Measurements from ENCODE around the gene FAM187B. TPM values are rescaled to one million over a fixed set of nuclear protein-coding genes. Genes with fewer than 3 reads are reported as not detected.

Gene FAM187B
- not detected in 2 replicates for total RNA-seq (2021; fragmentation: NEBNext Ultra II Directional; extraction: Animal tissue kit (Norgen Biotek cat#: 25700))
- 0.09 TPM in 1 of 2 replicates, not detected in the other for polyA plus RNA-seq (2011; rRNA removed)
- 0.06 TPM for polyA plus RNA-seq (2011; cell fraction: cytosol; rRNA removed)
- 0.19 TPM for polyA plus RNA-seq (2011; cell fraction: nucleus; rRNA removed)
- polyA plus RNA-seq (2012, experiment 1 of 2), result not detected in 4 replicates
- not detected for polyA plus RNA-seq (2012, experiment 2 of 2)
- polyA plus RNA-seq (2013, experiment 1 of 2), result not detected
- not detected for polyA plus RNA-seq (2013, experiment 2 of 2)
- polyA minus RNA-seq (2011; rRNA and poly(A)+ RNA removed), result not detected in 2 replicates
- polyA minus RNA-seq (2011; cell fraction: cytosol; rRNA and poly(A)+ RNA removed), result not detected
- not detected for polyA minus RNA-seq (2011; cell fraction: nucleus; rRNA and poly(A)+ RNA removed)
- long read RNA-seq, experiment 1, result 0 reads
- long read RNA-seq, experiment 2, result 0 reads

DNA sequence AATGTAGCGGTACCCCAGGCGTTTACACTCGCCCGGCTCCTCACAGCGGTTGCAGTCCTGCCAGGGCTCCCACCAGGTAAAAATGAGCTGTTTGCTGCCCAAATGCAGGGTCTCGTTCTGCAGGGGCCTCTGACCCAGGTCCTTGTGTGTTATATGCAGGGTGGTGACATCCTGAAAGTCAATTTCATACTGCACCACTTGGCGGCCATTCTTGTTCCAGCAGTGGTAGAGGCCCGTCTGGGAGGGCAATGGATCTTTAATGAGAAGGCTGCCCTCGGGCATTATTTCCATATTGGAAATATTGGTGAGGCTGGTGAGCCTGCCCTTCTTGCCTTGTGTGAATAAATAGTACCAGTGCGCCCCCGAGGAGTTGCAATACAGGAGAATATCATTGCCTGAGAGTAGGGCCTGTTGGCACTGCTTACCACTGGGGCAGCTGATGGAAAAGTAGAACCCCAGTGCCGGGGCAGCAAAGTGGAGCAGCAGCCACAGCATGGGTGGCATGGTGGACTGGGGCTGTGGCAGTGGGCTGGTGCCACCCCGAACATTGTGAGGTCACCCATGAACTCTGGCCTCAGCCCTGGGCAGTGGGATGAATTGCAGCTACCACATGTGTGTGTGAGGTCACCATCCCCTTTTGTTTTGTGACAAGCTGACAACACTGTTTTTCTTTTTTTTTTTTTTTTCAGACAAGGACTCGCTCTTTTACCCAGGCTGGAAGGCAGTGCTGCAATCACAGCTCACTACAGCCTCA, at the start of gene FAM187B:
Gene FAM187B (minus strand): TSS at position 563 of the 754 bp plus-strand sequence. CDS start 59 bp downstream, at position 504.
- no peaks in the 10 kb centered on the region for H3K9me3 ChIP-seq (ENCODE audit: insufficient read depth in 2 of 2, low read depth in 1 of 2, low read length in 1 of 2)
- no peak for FAIRE-seq
- no peak within 1 kb of the TSS for H4K8ac ChIP-seq (ENCODE audit: extremely low read depth, insufficient read depth, low read length)
- H2AK5ac ChIP-seq (ENCODE audit: low read depth, low read length), result no peak within 1 kb of the TSS
- H3K23me2 ChIP-seq (ENCODE audit: low read depth, low read length), result no peaks in the 10 kb centered on the region
- no peak within 1 kb of the TSS for H3K4me3 ChIP-seq (ENCODE audit: extremely low read depth in 1 of 4, insufficient read depth in 2 of 4, low read depth in 3 of 4, low read length in 4 of 4)
- H3K79me2 ChIP-seq (ENCODE audit: control insufficient read depth in 1 of 2, insufficient read depth in 2 of 2, low read length in 2 of 2), result no peaks in the 10 kb centered on the region
- H2BK120ac ChIP-seq (replicated peaks; ENCODE audit: low read depth, low read length), result no peak within 1 kb of the TSS
- no peaks in the 10 kb centered on the region for H3K36me3 ChIP-seq (ENCODE audit: control insufficient read depth in 2 of 4, insufficient read depth in 4 of 4, low read length in 3 of 4)
- H3K56ac ChIP-seq (replicated peaks; ENCODE audit: insufficient read length, low read depth, low read length), result no peak within 1 kb of the TSS
- no peak within 1 kb of the TSS for H3K23ac ChIP-seq (ENCODE audit: insufficient read length)
- H3K4ac ChIP-seq (replicated peaks; ENCODE audit: insufficient read length, low read depth, low read length), result peak within 1 kb of the TSS; percentile 69
- H3K27ac ChIP-seq (ENCODE audit: low read depth, low read length), result no peak within 1 kb of the TSS
- POLR2A ChIA-PET (ENCODE audit: partially characterized antibody), result interaction anchor here (0.7 to 1.1 kb wide), 2 partner anchors 12 to 38 kb away, joined by 3 read pairs; no protein-coding TSS in a partner anchor
- H3K9ac ChIP-seq (replicated peaks in 1 of 4; ENCODE audit: extremely low read depth in 1 of 4, low read depth in 3 of 4, low read length in 3 of 4), result no peak within 1 kb of the TSS
- TF ChIP-seq, protein P1, sequence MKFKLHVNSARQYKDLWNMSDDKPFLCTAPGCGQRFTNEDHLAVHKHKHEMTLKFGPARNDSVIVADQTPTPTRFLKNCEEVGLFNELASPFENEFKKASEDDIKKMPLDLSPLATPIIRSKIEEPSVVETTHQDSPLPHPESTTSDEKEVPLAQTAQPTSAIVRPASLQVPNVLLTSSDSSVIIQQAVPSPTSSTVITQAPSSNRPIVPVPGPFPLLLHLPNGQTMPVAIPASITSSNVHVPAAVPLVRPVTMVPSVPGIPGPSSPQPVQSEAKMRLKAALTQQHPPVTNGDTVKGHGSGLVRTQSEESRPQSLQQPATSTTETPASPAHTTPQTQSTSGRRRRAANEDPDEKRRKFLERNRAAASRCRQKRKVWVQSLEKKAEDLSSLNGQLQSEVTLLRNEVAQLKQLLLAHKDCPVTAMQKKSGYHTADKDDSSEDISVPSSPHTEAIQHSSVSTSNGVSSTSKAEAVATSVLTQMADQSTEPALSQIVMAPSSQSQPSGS (IDR thresholded peaks at IDR 0.05; ENCODE audit: low read length), result no peak
- no peak for TF ChIP-seq CBX5 (IDR thresholded peaks at IDR 0.05; ENCODE audit: low read depth, low read length)
- no peaks in the 10 kb centered on the region for H3K79me1 ChIP-seq (ENCODE audit: low read depth, low read length)
- H2BK5ac ChIP-seq (ENCODE audit: low read depth, low read length), result no peak within 1 kb of the TSS
- peaks cover 0 to 12% (median 3%) of the 10 kb centered on the region in 4 experiments; a peak in 4 of 7 replicates for H3K4me1 ChIP-seq (replicated peaks in 1 of 4; ENCODE audit: control insufficient read depth in 3 of 4, insufficient read depth in 4 of 4, low read length in 3 of 4)
- H4K20me1 ChIP-seq (replicated peaks in 1 of 2; ENCODE audit: control insufficient read depth in 1 of 2, insufficient read depth in 2 of 2, low read length in 2 of 2), result no peaks in the 10 kb centered on the region
- no peak within 1 kb of the TSS for H4K5ac ChIP-seq (ENCODE audit: insufficient read length, low read depth, low read length)
- no peak within 1 kb of the TSS; the same call in 1 of the 2 replicates for H3K18ac ChIP-seq (ENCODE audit: extremely low read depth, low read length)
- CTCF ChIA-PET (ENCODE audit: partially characterized antibody), result interaction anchor here (0.6 to 3.5 kb wide), 2 partner anchors 11 to 769 kb away, joined by 3 to 16 read pairs; no protein-coding TSS in a partner anchor
- H3K27me3 ChIP-seq (replicated peaks in 1 of 4; ENCODE audit: control insufficient read depth in 3 of 4, extremely low read depth in 1 of 4, insufficient read depth in 3 of 4, low read length in 3 of 4), result no peaks in the 10 kb centered on the region; a peak in 1 of 7 replicates
- no peak for DNase-seq (ENCODE audit: low read depth in 1 of 2, low spot score in 2 of 2)
- WGBS, 2 experiments (ENCODE audit: extremely low coverage in 1 of 2, insufficient coverage in 1 of 2, insufficient read length in 1 of 2, insufficient replicate concordance in 2 of 2, low coverage in 1 of 2, low lambda C conversion rate in 2 of 2, missing lambda C conversion rate in 1 of 2), result 89% methylated on average over 13 of the region's 14 CpGs; no CpG with 5 or more reads in 1 of the 2 experiments
- H2AFZ ChIP-seq (ENCODE audit: low read length), result no peak within 1 kb of the TSS
- H3K14ac ChIP-seq (ENCODE audit: insufficient read length), result no peak within 1 kb of the TSS
- H4K91ac ChIP-seq (replicated peaks; ENCODE audit: insufficient read length, low read length), result peak within 1 kb of the TSS; percentile 71
- no peak within 1 kb of the TSS for H3K4me2 ChIP-seq (ENCODE audit: insufficient read depth in 1 of 2, low read depth in 2 of 2, low read length in 2 of 2)
- no peak within 1 kb of the TSS for H2BK20ac ChIP-seq (ENCODE audit: low read length)
- no peak within 1 kb of the TSS for H2BK15ac ChIP-seq (ENCODE audit: low read length)
- 0 out of 2 replicates have a peak within 1 kb of the TSS, but pooled peaks have one; percentile 44 for H2BK12ac ChIP-seq (ENCODE audit: low read depth, low read length)
